K562 (cell line): ENCODE data around the gene TOX3. TPM values are rescaled to one million over a fixed set of nuclear protein-coding genes. Genes with fewer than 3 reads are reported as not detected.

Experiments
- ATAC-seq: fragments of 200-7000 bp; cut with Tn5 transposase; 3 replicates; pipeline ENCODE4 v1.9.1; 2020; ENCODE audit warnings: moderate library complexity
- BruUV-seq: library from RNA; stranded (reverse); fragments of 400-500 nt; replicated peaks from 2 replicates; lab custom pipeline; 2021; lab: Mats Ljungman, UMichigan
- CTCF ChIA-PET: fragments of 300-600 bp; formaldehyde crosslinking; extraction: SDS; loops from one replicate; lab custom pipeline; 2021; ENCODE audit warnings: low intra/inter-chr PET ratio; lab: Yijun Ruan, JAX
- POLR2A ChIA-PET: fragments of 300-600, 350-650 bp; sonication (Branson Sonifier 250); formaldehyde crosslinking; extraction: SDS; loops from one replicate; lab custom pipeline; 2021; ENCODE audit warnings: antibody characterized with exemption, inconsistent platforms; lab: Yijun Ruan, JAX
- DNase-seq, 4 experiments: peaks; one replicate each; pipeline versions ENCODE4 v3.0.0 to v3.0.0-alpha.2; 2011 to 2018; ENCODE audit warnings: low spot score in 3 of 4, mixed read lengths in 3 of 4; ENCODE audit errors: extremely low read depth in 1 of 4
- FAIRE-seq: peaks from 2 replicates; lab custom pipeline; 2011; peaks lifted over from hg19 to GRCh38; lab: Jason Lieb, UNC
- H2AFZ ChIP-seq: 2 replicates; pipeline ENCODE4 v1.6.0; 2011; ENCODE audit warnings: low read depth, low read length, control low read depth, inconsistent platforms
- H3K27ac ChIP-seq: fragments of 200-600 bp; 3 replicates; pipeline ENCODE4 v1.8.0; 2011; ENCODE audit warnings: low read depth, mild to moderate bottlenecking, control low read depth, inconsistent platforms, low read length, moderate library complexity, mixed read lengths; ENCODE audit errors: extremely low read depth
- H3K27me3 ChIP-seq, 2 experiments: fragments of 300-600 bp in 1 of 2; 2 replicates in 1 of 2; 3 replicates in 1 of 2; pipeline versions ENCODE4 v1.6.0 to v1.8.0; 2011; ENCODE audit warnings: inconsistent platforms in 2 of 2, low read length in 2 of 2, mild to moderate bottlenecking in 1 of 2, mixed read lengths in 1 of 2, moderate library complexity in 1 of 2; ENCODE audit not compliant: control insufficient read depth in 2 of 2, insufficient read depth in 2 of 2
- H3K36me3 ChIP-seq: fragments of 300-600 bp; 3 replicates; pipeline ENCODE4 v1.8.0; 2011; ENCODE audit warnings: mild to moderate bottlenecking, low read length, inconsistent platforms; ENCODE audit not compliant: control insufficient read depth, insufficient read depth
- H3K4me1 ChIP-seq, 2 experiments: fragments of 200-600 bp in 1 of 2; replicated peaks in 1 of 2; 2 replicates in 1 of 2; 3 replicates in 1 of 2; pipeline versions ENCODE4 v1.5.1 to v1.8.0; 2011; ENCODE audit warnings: inconsistent platforms in 2 of 2, low read length in 2 of 2, mild to moderate bottlenecking in 1 of 2, mixed read lengths in 1 of 2, moderate library complexity in 1 of 2; ENCODE audit not compliant: control insufficient read depth in 2 of 2, insufficient read depth in 2 of 2
- H3K4me2 ChIP-seq: 2 replicates; pipeline ENCODE4 v1.6.1; 2011; ENCODE audit warnings: low read length, control low read depth, inconsistent platforms, mixed read lengths; ENCODE audit not compliant: insufficient read depth
- H3K4me3 ChIP-seq: fragments of 200-600 bp; sonication (generic), shearing (Covaris generic); 2 replicates; pipeline ENCODE4 v1.5.1; 2016; ENCODE audit warnings: control low read depth, inconsistent platforms
- H3K79me2 ChIP-seq: fragments of 200-600 bp; 3 replicates; pipeline ENCODE4 v1.8.0; 2011; ENCODE audit warnings: low read length, inconsistent platforms; ENCODE audit not compliant: control insufficient read depth, insufficient read depth
- H3K9ac ChIP-seq, 2 experiments: 2 replicates each; pipeline versions ENCODE4 v1.6.0 to v1.6.1; 2011; ENCODE audit warnings: low read depth in 2 of 2, low read length in 2 of 2, control low read depth in 1 of 2, inconsistent platforms in 1 of 2, mild to moderate bottlenecking in 1 of 2, mixed read lengths in 1 of 2; ENCODE audit not compliant: insufficient read depth in 1 of 2
- H3K9me1 ChIP-seq: one replicate; pipeline ENCODE4 v1.6.0; 2011; ENCODE audit warnings: inconsistent platforms, mild to moderate bottlenecking, low read length, moderate library complexity; ENCODE audit not compliant: control insufficient read depth, insufficient read depth
- H3K9me3 ChIP-seq: replicated peaks from 2 replicates; pipeline ENCODE4 v1.5.1; 2011; ENCODE audit warnings: low read depth, low read length, inconsistent platforms; ENCODE audit not compliant: control insufficient read depth, insufficient read depth
- H4K20me1 ChIP-seq: replicated peaks from 2 replicates; pipeline ENCODE4 v1.6.1; 2011; ENCODE audit warnings: low read length, inconsistent platforms, mixed read lengths; ENCODE audit not compliant: control insufficient read depth, insufficient read depth
- AFF4 ChIP-seq: sonication (generic); formaldehyde crosslinking; IDR thresholded peaks from 2 replicates; pipeline ENCODE4 v1.8.0; 2023; ENCODE audit warnings: mild to moderate bottlenecking, missing genetic modification reagents
- CREBBP ChIP-seq: IDR thresholded peaks from one replicate; pipeline ENCODE4 v1.6.1; 2012; ENCODE audit warnings: low read depth, mild to moderate bottlenecking, control low read depth, inconsistent platforms, low read length
- POLR2AphosphoS5 ChIP-seq: IDR thresholded peaks from 2 replicates; pipeline ENCODE4 v1.6.1; 2011; ENCODE audit warnings: mild to moderate bottlenecking, low read depth, low read length, moderate library complexity; ENCODE audit not compliant: control insufficient read depth, insufficient read depth
- PURB ChIP-seq: sonication (generic); formaldehyde crosslinking; IDR thresholded peaks from 2 replicates; pipeline ENCODE4 v1.9.0; 2021; ENCODE audit warnings: low read depth, mild to moderate bottlenecking, missing genetic modification reagents
- TCF15 ChIP-seq: fragments of 250-450 bp; sonication (Bioruptor Pico); IDR thresholded peaks from 2 replicates; pipeline ENCODE4 v1.8.0; 2022; ENCODE audit warnings: moderate library complexity, mild to moderate bottlenecking, inconsistent platforms
- WGBS: fragments of 100-300 bp; shearing (Covaris generic); methylation state at CpG from one replicate; pipeline ENCODE4 v1.1.6; 2016; ENCODE audit warnings: low coverage, mixed read lengths; ENCODE audit not compliant: insufficient coverage; ENCODE audit errors: missing lambda C conversion rate; 5-methylcytosine and 5-hydroxymethylcytosine counted together
- in situ Hi-C: fragments of 300-500 bp; cut with MboI; formaldehyde crosslinking; loops from 4 replicates; pipeline ENCODE4 v1.15.0; 2018; ENCODE audit warnings: inconsistent platforms, mixed read lengths
- intact Hi-C: fragments of 100-400 bp; cut with micrococcal nuclease; formaldehyde crosslinking; loops from 2 replicates; pipeline ENCODE4 v1.14.2; 2022
- polyA plus RNA-seq, 8 experiments: library from polyadenylated mRNA; depleted of rRNA in 4 of 8; stranded (reverse) in 5 of 8; unstranded in 3 of 8; fragments of >200 nt; fragmentation: Nextera tagmentation in 2 of 8; fragmentation: Illumina TruSeq in 1 of 8; extraction: Ambion mirVana in 2 of 8; extraction: Trizol in 1 of 8; gene quantifications; 2 replicates each; pipeline versions ENCODE4 v1.2.1 to v1.2.3, GENCODE V29; 2011 to 2014; ENCODE audit warnings: inconsistent platforms in 1 of 8, missing spikeins in 1 of 8
- total RNA-seq, 7 experiments: library from RNA; depleted of rRNA in 6 of 7; stranded (reverse); fragments of >200 nt in 6 of 7; fragmentation: Illumina TruSeq in 2 of 7; extraction: Trizol in 2 of 7; gene quantifications; 2 replicates each; pipeline versions ENCODE4 v1.2.1 to v1.2.3, GENCODE V29; 2011 to 2021; ENCODE audit warnings: low replicate concordance in 1 of 7

Gene TOX3
- total and polyA plus RNA-seq, 9 of the 15 experiments (the other 6 are each of a cell fraction or from before 2014, with no cell fraction given), result not detected

- Histone ChIP-seq H3K27ac (no peak overlapping the region), H3K36me3 (no peaks in the 10 kb centered on the region), H3K79me2 (no peaks in the 10 kb centered on the region), H3K9ac (no peak overlapping the region), H3K9me3 (no peaks in the 10 kb centered on the region), H3K4me2 (no peak overlapping the region), H3K4me1 (no peaks in the 10 kb centered on the region), H3K9me1 (no peaks in the 10 kb centered on the region), H4K20me1 (no peaks in the 10 kb centered on the region), H3K4me3 (no peak overlapping the region), H2AFZ (no peak overlapping the region), H3K27me3 (no peaks in the 10 kb centered on the region)
- TF ChIP-seq AFF4 (no peak), PURB (no peak), POLR2AphosphoS5 (no peak), TCF15 (CRISPR knock-in tag) (no peak), CREBBP (no peak)
- CTCF ChIA-PET, result no interaction called here
- POLR2A ChIA-PET, result no interaction called here
- in situ Hi-C loops, result no loop called here
- no peak for DNase-seq
- ATAC-seq, result no peak
- 2% methylated on average over 3 of the region's 4 CpGs for WGBS
- intact Hi-C loops, result no loop called here
- FAIRE-seq, result no peak
- BruUV-seq, result no TSS peak
Observed at GRCh38 chr16:52474679-52475078, 72.3 kb downstream of the TOX3 start.
